NCI-H2196 treated with DMSO at 0.1 percent for 48 hours (cell line): ENCODE results near the gene DEPDC4.
A peak's percentile ranks its signal among the peaks of the same experiment; 100 is the strongest.

Experiments used
- DNase-seq: peaks from one replicate; lab custom pipeline; 2025; ENCODE audit not compliant: unreplicated experiment; lab: John Stamatoyannopoulos, UW

The DEPDC4 gene

GRCh38 chr12:100215209-100215608 lies 51.7 kb downstream of the DEPDC4 start:
- no peak for DNase-seq

DNA sequence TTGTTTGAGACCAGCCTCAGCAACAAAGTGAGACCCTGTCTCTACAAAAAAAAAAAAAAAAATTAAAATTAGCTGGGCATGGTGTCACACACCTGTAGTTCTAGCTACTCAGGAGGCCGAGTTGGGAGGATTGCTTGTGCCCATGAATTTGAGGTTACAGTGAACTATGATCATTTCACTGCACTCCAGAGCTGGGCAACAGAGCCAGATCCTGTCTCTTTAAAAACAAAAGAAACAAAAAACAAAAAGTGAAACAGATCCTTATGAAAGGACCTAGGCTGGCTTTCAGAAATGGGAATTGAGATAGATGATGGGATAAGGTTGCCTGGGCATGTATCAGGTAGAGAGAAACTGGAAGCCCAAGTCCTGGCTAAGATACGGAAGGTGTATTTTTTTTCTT lies 52.4 kb downstream of the DEPDC4 start:
- no peak for DNase-seq

GRCh38 chr12:100213016-100213891 lies 53.6 kb downstream of the DEPDC4 start:
- DNase-seq = no peak

DNA sequence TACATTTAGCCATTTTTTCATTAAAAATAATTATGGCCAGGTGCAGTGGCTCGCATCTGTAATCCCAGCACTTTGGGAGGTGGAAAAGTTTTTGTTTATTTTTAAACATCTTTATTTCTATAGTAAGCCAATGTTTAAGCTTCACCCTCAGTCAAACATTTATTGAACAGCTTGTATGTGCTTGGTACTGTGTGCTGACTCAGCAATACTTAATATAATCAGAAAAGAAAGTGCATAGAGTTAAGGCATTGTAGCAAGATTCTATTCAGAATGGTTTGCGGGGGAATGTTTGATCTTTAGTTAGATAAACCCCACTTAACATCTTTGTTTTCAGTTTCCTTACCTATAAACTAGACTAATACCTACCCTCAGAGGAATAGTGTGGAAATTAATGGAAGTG lies 55.2 kb downstream of the DEPDC4 start:
- DNase-seq = no peak

GRCh38 chr12:100208834-100209233 lies 58.0 kb downstream of the DEPDC4 start:
- DNase-seq = no peak

GRCh38 chr12:100207311-100207710 lies 59.6 kb downstream of the DEPDC4 start:
- no peak for DNase-seq

- no peak for DNase-seq
Observed at GRCh38 chr12:100201604-100202423, 65.1 kb downstream of the DEPDC4 start.

GRCh38 chr12:100200463-100201181 lies 66.3 kb downstream of the DEPDC4 start, which contains the start of gene ACTR6:
Gene ACTR6, plus strand, starts transcription at chr12:100200815. Its CDS starts 37 bp downstream, at chr12:100200852.
- peak; percentile 91 for DNase-seq

- peak; percentile 82 for DNase-seq
Observed at GRCh38 chr12:100199347-100200149, 67.3 kb downstream of the DEPDC4 start.

GRCh38 chr12:100199023-100199346 lies 67.9 kb downstream of the DEPDC4 start:
- no peak for DNase-seq

DNA sequence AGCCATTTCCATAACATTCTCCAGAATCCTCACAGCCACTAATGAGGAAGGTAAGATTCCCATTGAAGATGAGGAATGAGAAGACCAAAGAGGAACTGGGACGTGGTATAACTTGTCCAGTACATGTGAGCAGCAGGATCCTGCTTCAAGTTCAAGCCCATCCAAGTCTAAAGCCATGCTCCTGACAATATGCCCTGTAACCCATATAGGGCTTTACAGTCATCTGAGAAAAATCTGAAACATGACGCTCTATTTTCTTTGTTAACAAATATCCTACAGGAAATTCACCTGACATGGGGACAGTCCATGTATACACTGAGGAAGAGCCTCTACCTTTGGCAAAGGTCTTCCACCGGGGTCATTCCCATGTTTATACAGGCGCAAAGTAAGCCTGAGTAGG lies 69.4 kb downstream of the DEPDC4 start:
- DNase-seq = no peak

DNA sequence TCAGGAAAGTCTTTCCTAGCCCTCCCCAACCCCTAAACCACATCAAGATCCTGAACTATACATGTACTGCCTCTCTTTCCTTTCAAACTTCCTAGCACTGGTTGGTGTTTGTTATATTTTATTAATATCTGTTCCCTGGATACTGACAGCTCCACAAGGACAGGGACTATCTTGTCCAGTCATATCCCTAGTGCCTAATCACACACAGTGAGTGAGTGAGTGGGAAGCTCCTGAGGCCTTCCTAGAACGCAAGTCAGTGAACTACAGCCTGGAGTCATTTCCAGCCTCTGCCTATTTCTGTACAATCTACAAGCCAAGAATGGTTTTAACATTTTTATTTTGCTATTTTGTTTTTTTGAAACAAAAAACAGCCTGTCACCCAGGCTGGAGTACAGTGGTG lies 73.8 kb downstream of the DEPDC4 start:
- no peak for DNase-seq
